ENCODE measurements around the gene PRSS21.

Gene PRSS21, protein sequence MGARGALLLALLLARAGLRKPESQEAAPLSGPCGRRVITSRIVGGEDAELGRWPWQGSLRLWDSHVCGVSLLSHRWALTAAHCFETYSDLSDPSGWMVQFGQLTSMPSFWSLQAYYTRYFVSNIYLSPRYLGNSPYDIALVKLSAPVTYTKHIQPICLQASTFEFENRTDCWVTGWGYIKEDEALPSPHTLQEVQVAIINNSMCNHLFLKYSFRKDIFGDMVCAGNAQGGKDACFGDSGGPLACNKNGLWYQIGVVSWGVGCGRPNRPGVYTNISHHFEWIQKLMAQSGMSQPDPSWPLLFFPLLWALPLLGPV

GRCh38 chr16:2816751-2817339 lies at the start of gene PRSS21:
PRSS21 (plus strand) TSS chr16:2817237; CDS start chr16:2817269, 32 bp downstream.
- DNase-seq, result peak; percentile 22

DNA sequence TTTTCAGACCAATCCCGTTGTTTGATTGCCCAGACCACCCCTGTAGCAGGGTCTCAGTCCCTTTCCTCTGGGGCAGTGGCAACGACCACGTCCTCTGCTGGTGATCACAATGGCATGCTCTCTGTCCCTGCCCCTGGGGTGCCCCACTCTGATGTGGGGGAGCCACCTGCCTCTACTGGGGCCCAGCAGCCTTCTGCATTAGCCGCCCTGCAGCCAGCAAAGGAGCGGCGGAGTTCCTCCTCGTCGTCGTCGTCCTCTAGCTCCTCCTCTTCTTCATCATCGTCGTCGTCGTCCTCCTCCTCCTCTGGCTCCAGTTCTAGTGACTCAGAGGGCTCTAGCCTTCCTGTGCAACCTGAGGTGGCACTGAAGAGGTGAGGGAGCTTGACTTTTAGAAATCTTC lies 49.1 kb upstream of the PRSS21 start:
- DNase-seq, result no peak

DNA sequence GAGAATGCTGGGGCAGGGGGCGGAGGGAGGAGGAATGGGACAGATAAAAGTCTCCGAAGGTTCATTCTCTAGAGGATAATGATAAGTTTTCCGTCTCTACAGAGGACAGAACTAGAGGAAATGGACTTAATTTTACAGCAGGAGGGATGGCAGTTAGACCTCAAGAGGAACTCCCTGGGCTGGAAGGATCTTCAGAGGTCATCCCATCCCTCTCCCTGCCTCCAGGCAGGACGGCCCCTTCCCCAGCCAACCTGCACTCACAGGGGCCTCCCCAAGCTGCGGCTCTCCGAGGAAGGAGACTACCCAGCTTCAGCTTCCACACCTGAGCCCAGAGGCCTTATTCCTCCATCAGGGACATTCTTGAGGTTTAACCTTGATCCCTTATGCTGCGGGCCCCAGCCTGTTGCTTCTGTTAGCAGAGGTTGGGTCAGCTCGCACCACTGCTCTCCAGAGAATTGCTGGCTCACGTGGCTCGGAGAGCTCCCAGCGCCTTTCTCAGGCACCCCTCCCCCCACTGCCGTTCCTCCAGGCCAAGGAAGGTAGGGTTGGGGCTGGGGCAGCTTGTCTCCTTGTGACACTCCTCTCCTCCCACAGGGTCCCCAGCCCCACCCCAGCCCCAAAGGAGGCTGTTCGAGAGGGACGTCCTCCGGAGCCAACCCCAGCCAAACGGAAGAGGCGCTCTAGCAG lies 48.5 kb upstream of the PRSS21 start:
- no peak for DNase-seq

GRCh38 chr16:2769100-2769529 lies 47.9 kb upstream of the PRSS21 start:
- DNase-seq, result no peak

DNA sequence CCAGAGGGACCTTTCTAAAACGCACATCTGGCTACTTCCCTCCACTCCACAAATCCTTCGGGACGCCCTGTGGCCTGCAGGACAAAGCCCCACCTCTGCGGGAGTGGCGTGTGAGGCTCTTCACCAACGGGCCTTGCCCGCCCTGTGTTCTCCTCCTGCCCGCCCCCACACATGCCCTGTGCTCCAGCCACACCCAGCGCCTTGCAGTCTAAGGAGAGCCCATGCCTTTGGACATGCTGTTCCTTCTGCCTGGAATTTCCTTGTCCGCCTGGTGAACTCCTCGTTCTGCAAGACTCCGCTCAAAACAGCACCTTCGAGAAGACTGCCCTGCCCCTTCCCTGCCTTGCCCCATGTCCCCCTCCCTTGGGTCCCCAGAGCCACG lies 47.4 kb upstream of the PRSS21 start:
- DNase-seq, result no peak

DNA sequence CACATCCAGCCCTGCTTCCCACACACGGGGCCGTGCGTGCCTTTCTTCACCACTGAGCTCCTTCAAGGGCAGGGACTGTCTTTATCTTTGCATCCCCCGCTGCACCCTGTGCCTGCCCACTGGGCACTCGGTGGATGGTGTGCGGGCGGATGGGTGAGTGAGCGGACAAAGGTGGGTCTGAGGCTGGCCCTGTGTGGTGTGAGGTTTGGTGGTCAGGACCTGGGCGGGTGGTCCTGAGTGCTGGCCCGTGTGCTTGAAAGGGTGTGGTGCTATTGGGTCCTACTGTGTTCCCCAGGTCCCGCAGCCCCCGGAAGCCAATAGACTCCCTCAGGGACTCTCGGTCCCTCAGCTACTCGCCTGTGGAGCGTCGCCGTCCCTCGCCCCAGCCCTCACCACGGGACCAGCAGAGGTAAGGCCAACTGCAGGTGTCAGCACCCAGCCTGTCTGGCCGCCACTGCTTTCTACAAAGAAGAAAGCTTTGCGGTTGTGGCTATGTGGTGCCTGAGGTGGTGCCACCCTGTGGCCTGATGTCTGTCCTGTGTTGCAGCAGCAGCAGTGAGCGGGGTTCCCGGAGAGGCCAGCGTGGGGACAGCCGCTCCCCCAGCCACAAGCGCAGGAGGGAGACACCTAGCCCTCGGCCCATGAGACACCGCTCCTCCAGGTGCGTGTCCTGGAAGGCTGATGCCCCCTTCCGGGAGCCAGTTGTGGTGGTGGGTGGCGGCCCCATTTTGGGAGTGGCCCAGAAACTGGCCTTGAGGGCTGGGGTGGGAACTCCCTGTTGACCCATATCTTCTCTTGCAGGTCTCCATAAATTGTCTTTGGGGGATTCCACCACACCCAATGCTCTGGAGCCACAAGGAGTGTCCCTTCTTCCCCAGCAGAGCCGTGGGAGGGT lies 46.7 kb upstream of the PRSS21 start:
- DNase-seq, result no peak

DNA sequence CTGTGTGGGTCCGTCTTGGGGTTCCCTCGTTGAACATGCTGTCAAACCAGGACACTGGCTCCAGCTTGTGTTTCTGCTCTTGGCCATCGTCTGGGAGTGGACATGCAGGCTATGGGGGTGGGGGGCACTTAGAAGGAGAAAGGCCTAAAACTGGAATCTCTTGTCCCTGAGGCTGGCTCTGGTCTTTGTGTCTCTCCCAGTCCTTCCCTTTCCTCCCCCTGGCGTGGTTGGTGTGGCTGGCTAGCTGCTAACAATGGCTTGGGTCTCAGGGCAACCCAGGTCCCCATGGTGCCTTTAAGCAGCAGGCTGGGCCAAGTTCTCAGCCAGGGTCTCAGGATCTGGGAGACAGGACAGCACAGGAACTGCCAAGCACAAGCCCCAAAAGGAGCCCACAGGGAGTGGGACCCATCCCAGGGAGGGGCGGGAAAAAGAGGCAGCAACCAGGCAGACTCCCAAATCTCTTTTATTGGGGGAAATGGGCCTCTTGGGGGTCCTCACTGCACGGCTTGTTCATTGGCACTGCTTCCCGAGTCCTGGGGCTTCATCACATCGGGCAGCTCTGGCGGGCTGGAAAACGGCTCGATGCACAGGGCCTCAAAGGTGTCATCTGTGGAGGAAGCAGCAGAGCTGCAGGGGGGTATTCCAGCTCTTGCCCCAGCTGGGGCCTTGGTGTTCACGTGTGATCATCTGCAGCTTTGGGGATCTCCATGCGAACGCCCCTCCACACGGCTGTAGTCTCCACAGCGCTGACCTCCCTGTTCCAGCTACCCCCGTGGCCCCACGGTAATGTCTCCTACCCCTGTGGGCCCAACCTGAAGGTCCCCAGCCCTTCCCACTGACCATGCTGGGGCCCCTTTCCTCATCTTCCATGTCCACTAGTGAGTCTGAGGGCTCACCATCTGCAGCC lies 45.3 kb upstream of the PRSS21 start:
- no peak for DNase-seq

DNA sequence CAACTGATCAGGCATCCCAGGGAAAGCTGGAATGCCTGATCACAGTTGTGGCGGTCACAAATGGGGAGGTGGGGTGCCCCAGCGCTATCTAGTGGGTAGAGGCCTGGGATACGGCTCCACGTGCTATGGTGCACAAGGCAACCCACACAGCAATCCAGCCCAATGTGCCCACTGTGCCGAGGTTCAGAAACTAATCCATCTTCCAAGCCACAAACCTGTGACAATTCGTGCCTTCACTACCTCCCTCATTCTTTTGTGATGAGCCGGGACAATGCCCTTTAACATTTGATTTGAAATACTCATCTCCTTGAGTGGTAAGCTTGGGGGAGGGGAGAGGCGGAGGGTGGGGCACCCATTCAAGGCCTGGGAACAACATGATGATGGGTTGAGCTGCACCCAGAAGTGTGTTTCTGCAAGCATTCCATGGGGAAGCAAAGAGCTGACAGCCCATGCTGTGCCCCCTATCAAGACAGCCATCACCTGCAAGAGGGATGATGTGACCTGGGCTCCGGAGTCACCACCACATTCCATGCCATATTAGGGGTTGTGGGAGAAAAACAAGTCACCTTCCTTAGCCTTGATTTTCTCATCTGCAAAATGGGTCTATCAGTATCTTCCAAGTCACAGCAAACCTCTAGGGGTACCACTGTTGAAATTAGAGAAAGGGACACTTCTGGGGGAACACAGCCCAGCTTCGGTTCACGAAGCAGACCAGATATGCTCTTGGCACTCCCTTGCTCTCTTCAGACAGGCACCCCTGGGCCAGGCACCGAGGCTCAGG lies 43.7 kb upstream of the PRSS21 start:
- no peak for DNase-seq

DNA sequence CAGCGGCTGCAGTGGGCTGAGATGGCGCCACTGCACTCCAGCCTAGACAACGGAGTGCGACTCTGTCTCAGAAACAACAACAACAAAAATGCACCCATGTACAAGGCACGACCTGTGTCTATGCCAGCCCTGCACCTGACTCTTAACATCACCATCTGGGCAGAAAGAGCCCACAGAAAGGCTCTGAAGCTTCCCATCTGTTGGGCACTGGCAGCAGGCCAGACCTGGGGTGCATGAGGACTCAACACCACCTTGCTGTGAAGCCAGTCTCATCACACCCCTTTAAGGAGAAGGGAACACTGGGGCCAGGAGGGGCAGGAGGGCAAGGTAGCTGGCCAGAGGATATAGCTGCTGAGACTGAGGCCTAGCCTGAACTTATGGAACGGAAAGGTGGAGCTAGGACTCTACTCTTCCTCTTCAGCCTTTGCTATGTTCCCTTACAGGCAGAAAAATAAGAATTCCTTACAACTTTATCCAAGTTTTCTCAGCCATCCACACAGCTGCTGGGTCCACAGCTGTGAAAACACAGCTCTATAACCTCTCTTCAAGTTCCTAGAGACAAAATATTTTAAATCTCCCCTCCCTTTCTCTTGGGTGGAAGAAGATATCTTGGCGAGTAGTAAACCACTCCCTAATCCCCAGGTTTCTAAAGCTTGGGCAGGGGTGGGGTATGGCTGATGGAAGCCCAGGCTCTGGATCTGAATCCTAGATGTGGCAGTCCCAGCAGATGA lies 42.7 kb upstream of the PRSS21 start:
- DNase-seq, result no peak

DNA sequence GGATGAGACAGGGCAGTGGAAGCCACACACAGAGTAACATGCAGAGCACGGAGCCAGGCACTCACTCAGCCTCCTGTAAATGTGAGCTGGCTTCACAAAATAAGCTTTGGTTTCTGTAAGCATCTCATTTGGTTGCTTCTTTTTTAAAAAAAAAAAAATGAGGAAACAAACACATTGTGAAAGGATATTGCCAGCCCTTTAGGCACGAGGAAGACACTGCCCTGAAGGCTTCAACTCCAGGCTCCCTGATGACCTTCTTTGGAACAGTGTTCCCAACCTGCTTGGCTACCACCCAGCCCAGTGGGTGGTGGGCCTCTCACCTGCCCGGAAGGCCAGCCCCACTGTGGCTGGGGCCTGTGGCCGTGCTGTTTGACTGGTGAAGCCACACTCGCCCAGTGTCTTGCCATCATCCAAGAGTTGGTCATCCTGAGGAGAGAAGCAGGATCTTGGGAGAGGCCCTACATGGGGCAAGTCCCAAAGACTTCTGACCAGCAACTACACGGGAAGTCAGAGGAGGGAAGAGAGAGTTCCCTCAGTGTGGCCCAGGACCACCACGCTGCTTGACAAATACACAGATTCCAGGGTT lies 41.8 kb upstream of the PRSS21 start:
- DNase-seq, result no peak

DNA sequence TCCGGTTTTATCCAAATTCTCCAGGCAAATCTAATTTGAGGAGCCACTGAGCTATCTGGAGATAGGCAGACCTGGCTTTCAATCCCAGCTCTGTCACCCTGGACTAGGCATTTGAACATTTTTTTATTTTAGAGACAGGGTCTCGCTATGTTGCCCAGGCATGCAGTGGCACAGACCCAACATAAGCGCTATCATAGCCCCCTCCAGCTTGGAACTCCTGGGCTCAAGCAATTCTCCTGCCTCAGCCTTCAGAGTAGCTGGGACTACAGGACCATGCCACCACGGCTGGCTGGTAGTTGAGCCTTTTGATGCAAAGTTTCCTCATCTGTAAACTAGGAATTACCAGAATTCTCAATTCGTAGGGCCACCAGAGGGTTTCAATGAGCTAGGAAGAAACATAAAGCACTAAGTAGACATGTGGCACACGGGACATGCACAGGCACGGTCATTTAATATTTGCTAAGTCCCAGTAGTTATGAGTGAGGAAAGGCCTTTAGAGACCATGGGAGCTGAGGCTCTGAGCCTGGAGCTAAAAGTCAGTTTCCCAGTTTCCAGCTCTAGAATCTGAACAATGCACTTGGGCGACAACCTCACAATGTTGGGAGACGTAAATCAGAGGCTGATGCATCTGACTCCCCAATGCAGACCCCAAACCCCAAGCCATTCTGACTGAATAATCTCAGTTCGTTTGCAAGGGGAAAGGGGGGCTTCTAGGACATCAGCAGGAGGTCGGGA lies 41.1 kb upstream of the PRSS21 start:
- no peak for DNase-seq

DNA sequence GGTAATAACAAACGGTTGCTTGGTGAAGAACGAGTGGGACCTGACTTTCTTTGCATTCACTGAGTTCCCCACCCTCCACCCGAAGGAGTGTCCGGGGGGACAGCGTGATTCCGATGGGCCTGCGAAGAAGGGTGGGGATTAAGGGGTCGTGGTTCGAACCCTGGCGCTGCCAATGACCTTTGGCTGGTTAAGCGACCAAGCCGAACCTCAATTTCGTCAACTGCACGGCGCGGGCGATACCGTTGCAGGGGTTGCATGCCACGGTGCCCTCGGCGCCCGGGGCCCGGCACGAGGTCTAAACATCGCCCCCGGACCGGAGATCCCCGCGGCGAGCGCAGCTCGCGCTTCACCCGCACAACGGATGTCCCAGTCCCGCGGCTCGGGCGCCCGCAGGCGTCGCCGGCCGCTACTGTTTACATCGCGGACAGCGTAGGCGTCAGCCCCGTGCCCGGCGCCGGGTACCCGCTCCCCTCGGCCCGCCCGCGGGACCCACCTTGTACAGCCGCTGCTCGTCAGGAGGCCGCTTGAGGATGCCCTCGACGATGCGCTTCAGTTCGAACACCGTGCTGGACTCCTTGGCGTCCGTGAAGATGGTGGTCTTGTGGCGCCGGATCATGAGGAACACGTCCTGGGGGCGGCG lies 40.4 kb upstream of the PRSS21 start:
- DNase-seq, result peak; percentile 34

DNA sequence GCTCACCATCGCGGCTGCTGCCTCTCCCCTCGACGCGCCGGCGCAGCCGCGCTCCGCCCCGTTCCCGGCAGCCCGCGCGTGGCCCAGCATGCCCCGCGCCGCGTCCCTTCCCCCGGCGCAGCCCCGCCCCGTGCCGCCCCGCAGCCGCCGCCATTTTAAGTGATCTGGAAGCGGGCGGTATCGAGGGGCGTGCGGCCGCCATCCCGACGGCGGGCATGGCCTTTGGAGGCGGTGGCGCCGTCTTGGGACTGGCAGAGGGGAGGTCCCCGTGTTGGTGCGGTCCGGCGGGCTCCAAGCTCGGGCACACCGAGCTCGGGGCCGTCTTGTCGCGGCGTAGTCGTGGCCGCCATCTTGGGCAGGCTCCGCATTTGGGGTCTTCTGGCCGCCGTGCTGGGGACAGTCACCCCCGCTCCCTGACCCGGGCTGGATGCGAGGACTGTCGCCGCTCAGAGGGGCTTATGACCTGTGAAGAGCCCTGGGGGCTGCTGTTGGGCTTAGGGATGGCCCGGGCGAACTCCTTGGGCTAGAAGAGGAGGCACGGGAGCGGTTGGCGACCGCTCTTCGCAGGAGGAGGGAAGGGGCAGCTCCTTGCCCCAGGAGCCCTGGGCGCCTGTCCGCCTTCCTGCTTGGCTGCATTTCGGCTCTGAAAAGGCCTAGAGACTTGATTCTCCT lies 39.7 kb upstream of the PRSS21 start, which contains the start of gene ELOB:
Gene ELOB, minus strand, starts transcription at position 50 of the 672 bp plus-strand sequence. Its CDS starts 41 bp downstream, at position 9.
- peak; percentile 90 for DNase-seq

DNA sequence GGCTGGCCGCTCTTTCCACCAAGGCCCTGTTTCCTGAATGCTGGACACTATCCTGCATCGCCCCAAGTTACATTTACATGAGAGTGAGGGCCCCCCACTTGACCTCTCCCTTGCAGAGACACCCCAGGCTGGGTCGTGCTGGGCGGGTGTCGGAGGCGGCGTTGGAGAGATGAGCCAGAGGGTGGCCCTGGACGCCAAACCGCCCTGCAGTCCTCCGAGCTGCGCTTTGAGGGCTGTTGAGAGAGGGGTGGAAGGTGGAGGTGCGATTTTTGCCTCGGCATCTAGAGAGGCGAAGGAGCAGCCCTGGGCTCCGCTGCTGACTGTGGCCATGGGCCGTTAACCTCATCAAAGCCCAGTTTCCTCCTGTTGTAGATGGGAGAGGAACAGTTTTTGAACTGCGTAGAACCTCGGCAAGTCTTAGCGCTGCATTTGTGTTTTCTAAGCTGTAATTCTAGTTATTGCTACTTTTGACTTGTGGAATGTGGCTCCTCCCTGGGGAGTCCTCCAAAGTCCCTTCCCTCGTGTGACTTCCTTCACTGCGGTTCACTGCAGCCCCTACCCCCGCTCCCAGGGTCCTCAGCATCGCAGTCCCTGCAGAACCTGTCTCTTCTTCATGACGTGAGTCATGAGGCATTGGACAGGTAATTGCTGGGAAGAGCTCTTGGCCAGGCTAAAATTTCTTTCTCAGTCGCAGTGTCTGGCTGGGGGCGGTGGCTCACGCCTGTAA lies 39.0 kb upstream of the PRSS21 start:
- peak; percentile 37 for DNase-seq

- DNase-seq, result no peak
Measured at GRCh38 chr16:2778630-2778958, 38.4 kb upstream of the PRSS21 start.

- DNase-seq, result no peak
Measured at GRCh38 chr16:2779151-2779920, 37.7 kb upstream of the PRSS21 start.
